Hepatocyte (in vitro differentiated cells): ENCODE data around the gene EDC3.

Source experiments
- EZH2 ChIP-seq: fragments of 200-600 bp; sonication (generic); IDR thresholded peaks from 2 replicates; pipeline ENCODE4 v1.6.1; 2016; ENCODE audit warnings: antibody characterized with exemption, mild to moderate bottlenecking, borderline replicate concordance
- EZH2phosphoT487 ChIP-seq: fragments of 200-600 bp; sonication (generic); IDR thresholded peaks from one replicate; pipeline ENCODE4 v1.6.1; 2018; ENCODE audit warnings: antibody characterized with exemption, mild to moderate bottlenecking, low read depth, moderate library complexity; ENCODE audit not compliant: unreplicated experiment, severe bottlenecking
- TF ChIP-seq, protein P1 (sequence below): fragments of 200-600 bp; sonication (generic); IDR thresholded peaks from 2 replicates; pipeline ENCODE4 v1.5.1; 2016; ENCODE audit warnings: antibody characterized with exemption, mild to moderate bottlenecking; ENCODE audit not compliant: poor library complexity

DNA sequence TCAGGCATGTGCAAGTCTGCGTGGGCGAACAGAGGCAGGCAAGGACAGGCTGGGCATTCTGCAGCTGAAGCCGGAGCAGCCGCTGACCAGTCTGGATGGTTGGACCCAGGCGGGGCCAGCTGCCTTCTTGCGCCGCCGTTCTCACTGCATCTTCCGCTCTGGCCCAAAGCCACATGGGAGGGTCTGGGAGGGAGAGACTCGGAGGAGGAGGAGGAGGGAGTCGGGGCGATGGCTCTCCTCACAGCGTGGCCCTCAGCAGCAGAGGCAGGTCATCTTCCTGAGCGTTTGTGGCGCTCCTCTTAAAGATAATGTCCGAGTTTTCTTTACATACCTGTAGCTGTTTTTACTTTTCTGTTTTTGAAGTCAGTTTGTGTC, 74.3 kb downstream of the EDC3 start:
- TF ChIP-seq, protein P1, sequence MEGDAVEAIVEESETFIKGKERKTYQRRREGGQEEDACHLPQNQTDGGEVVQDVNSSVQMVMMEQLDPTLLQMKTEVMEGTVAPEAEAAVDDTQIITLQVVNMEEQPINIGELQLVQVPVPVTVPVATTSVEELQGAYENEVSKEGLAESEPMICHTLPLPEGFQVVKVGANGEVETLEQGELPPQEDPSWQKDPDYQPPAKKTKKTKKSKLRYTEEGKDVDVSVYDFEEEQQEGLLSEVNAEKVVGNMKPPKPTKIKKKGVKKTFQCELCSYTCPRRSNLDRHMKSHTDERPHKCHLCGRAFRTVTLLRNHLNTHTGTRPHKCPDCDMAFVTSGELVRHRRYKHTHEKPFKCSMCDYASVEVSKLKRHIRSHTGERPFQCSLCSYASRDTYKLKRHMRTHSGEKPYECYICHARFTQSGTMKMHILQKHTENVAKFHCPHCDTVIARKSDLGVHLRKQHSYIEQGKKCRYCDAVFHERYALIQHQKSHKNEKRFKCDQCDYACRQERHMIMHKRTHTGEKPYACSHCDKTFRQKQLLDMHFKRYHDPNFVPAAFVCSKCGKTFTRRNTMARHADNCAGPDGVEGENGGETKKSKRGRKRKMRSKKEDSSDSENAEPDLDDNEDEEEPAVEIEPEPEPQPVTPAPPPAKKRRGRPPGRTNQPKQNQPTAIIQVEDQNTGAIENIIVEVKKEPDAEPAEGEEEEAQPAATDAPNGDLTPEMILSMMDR, result no peak
- TF ChIP-seq EZH2phosphoT487, result no peak
- TF ChIP-seq EZH2, result no peak
